ENCODE data around the gene ST6GALNAC3. TPM values are rescaled to one million over a fixed set of nuclear protein-coding genes. Genes with fewer than 3 reads are reported as not detected.

The ST6GALNAC3 gene
- total RNA-seq, 2 experiments from 2014 or later, result 0.50 to 1.2 TPM

DNA sequence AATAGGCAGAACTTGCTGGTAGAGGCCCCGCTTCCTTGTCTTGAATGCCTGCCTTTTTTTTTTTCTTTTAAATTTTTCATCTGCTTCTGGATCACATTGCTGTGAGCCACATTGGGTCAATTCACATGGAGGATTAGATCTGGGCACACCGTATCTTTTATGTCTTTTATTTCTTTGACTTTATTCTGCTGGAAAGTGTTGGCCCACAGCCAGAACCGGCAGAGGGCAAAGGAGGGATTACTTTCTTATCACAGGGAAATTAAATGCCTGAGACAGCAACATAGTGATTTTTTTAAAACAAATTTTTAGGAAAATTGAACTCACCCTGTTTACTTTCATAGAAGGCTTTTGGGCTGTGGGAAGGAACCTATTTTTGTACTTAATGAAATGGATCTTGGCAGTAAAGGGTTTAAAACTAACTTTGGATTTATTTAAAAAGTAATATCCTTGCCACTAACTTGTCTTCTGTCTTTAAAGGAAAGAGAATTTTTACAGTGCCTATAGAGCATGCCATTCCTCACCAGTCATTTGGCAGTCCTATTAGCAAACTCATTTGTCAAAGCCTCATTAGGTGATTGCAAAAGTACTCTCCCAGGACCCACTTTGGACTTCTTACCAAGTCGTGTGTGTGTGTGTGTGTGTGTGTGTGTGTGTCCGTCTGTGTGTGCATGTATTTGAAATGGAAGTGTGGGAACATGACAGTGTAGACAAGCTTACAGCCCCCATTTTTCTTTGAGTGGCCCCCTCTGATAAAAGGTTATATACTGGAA lies 68.4 kb downstream of the ST6GALNAC3 start:
- no peak for DNase-seq (ENCODE audit: low spot score)
- no TSS peak for BruUV-seq (replicated peaks)
- POLR2A ChIA-PET, result no interaction called here

DNA sequence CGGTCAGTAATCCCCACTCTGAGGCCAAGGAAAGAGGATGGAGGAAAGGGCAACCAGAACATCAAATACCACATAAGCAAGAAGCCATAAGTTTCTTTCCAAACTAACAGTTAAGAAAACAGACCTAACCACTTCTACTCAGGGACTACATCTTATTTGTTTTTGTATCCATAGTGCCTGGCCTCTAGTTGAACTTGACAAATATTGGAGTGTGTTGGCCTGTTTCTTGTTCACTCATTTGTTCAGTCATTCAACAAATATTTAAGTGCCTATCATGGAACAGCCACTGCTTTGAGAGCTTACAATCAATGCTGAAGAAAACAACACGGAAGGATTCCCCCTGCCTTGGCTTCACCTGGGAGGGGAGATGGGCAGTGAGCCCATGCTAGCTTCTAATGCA lies 69.7 kb downstream of the ST6GALNAC3 start:
- no peaks in the 10 kb centered on the region for H3K36me3 ChIP-seq (ENCODE audit: insufficient read depth, low read length)
- BruUV-seq (replicated peaks), result no TSS peak
- no peaks in the 10 kb centered on the region for H3K9me3 ChIP-seq (ENCODE audit: low read length)
- H2AFZ ChIP-seq (ENCODE audit: low read length), result no peak overlapping the region
- no peaks in the 10 kb centered on the region for H3K9me2 ChIP-seq (ENCODE audit: insufficient read depth, low read length)
- no peak overlapping the region for H3K4me2 ChIP-seq (ENCODE audit: low read length)
- no peaks in the 10 kb centered on the region for H3K4me1 ChIP-seq (ENCODE audit: insufficient read depth, low read length, poor library complexity, severe bottlenecking)
- no peak overlapping the region for H3K4me3 ChIP-seq (ENCODE audit: low read depth, low read length, poor library complexity, severe bottlenecking)
- ChIA-PET CTCF (ENCODE audit: unreplicated experiment) (no interaction called here), POLR2A (interaction anchor here (0.7 kb wide), 1 partner anchor 150 kb away, joined by 3 read pairs; no protein-coding TSS in a partner anchor)
- H4K20me1 ChIP-seq (ENCODE audit: insufficient read depth, low read length), result no peaks in the 10 kb centered on the region
- no peak for DNase-seq (ENCODE audit: low spot score)
- TF ChIP-seq EZH2phosphoT487 (IDR thresholded peaks at IDR 0.05; ENCODE audit: borderline replicate concordance, low read depth, low read length), result no peak
- TF ChIP-seq, protein P1, sequence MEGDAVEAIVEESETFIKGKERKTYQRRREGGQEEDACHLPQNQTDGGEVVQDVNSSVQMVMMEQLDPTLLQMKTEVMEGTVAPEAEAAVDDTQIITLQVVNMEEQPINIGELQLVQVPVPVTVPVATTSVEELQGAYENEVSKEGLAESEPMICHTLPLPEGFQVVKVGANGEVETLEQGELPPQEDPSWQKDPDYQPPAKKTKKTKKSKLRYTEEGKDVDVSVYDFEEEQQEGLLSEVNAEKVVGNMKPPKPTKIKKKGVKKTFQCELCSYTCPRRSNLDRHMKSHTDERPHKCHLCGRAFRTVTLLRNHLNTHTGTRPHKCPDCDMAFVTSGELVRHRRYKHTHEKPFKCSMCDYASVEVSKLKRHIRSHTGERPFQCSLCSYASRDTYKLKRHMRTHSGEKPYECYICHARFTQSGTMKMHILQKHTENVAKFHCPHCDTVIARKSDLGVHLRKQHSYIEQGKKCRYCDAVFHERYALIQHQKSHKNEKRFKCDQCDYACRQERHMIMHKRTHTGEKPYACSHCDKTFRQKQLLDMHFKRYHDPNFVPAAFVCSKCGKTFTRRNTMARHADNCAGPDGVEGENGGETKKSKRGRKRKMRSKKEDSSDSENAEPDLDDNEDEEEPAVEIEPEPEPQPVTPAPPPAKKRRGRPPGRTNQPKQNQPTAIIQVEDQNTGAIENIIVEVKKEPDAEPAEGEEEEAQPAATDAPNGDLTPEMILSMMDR (conservative IDR thresholded peaks at IDR 0.05; ENCODE audit: low read length), result no peak
- intact Hi-C loops (cut with micrococcal nuclease; ENCODE audit: unreplicated experiment), result no loop called here
- H3K27ac ChIP-seq (ENCODE audit: low read depth, low read length, poor library complexity, severe bottlenecking), result no peak overlapping the region
- H3K79me2 ChIP-seq (ENCODE audit: insufficient read depth, low read depth, low read length), result no peaks in the 10 kb centered on the region

More for the DNA sequence above, 68.4 kb downstream of the ST6GALNAC3 start:
- no peaks in the 10 kb centered on the region for H3K36me3 ChIP-seq (ENCODE audit: insufficient read depth, low read length)
- intact Hi-C loops (cut with micrococcal nuclease; ENCODE audit: unreplicated experiment), result no loop called here
- CTCF ChIA-PET (ENCODE audit: unreplicated experiment), result no interaction called here
- H2AFZ ChIP-seq (ENCODE audit: low read length), result no peak overlapping the region
- H3K79me2 ChIP-seq (ENCODE audit: insufficient read depth, low read depth, low read length), result no peaks in the 10 kb centered on the region
- no peaks in the 10 kb centered on the region for H4K20me1 ChIP-seq (ENCODE audit: insufficient read depth, low read length)
- no peaks in the 10 kb centered on the region for H3K9me2 ChIP-seq (ENCODE audit: insufficient read depth, low read length)
- TF ChIP-seq, protein P1 (conservative IDR thresholded peaks at IDR 0.05; ENCODE audit: low read length), result no peak
- TF ChIP-seq EZH2phosphoT487 (IDR thresholded peaks at IDR 0.05; ENCODE audit: borderline replicate concordance, low read depth, low read length), result no peak
- no peak overlapping the region for H3K4me3 ChIP-seq (ENCODE audit: low read depth, low read length, poor library complexity, severe bottlenecking)
- H3K27ac ChIP-seq (ENCODE audit: low read depth, low read length, poor library complexity, severe bottlenecking), result no peak overlapping the region
- H3K4me1 ChIP-seq (ENCODE audit: insufficient read depth, low read length, poor library complexity, severe bottlenecking), result no peaks in the 10 kb centered on the region
- no peak overlapping the region for H3K4me2 ChIP-seq (ENCODE audit: low read length)
- no peaks in the 10 kb centered on the region for H3K9me3 ChIP-seq (ENCODE audit: low read length)

DNA sequence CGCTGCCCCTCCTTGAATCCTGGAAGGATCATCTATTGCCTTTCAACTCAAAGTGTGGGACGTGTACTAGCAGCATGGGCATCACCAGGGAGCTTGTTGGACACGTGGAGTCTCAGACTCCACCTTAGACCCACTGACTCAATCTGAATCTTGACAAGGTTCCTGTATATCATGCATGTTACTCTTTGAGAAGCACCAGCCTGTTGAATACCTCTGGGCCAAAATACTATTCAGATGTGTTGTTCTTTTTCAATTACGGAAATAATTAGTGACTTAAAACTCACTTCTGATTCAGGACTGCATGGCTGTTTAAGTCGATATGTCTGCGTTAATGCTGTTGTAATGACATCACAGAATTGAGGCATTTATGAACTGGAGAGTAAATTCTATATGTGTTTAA lies 70.8 kb downstream of the ST6GALNAC3 start:
- DNase-seq (ENCODE audit: low spot score), result no peak
- ChIA-PET CTCF (ENCODE audit: unreplicated experiment) (no interaction called here), POLR2A (interaction anchor here (0.7 kb wide), 1 partner anchor 1227 kb away, joined by 3 read pairs; no protein-coding TSS in a partner anchor)
- Histone ChIP-seq H3K4me3 (ENCODE audit: low read depth, low read length, poor library complexity, severe bottlenecking) (no peak overlapping the region), H4K20me1 (ENCODE audit: insufficient read depth, low read length) (no peaks in the 10 kb centered on the region), H3K9me2 (ENCODE audit: insufficient read depth, low read length) (no peaks in the 10 kb centered on the region), H2AFZ (ENCODE audit: low read length) (no peak overlapping the region), H3K36me3 (ENCODE audit: insufficient read depth, low read length) (no peaks in the 10 kb centered on the region), H3K27ac (ENCODE audit: low read depth, low read length, poor library complexity, severe bottlenecking) (no peak overlapping the region), H3K4me2 (ENCODE audit: low read length) (no peak overlapping the region), H3K79me2 (ENCODE audit: insufficient read depth, low read depth, low read length) (no peaks in the 10 kb centered on the region), H3K9me3 (ENCODE audit: low read length) (no peaks in the 10 kb centered on the region), H3K4me1 (ENCODE audit: insufficient read depth, low read length, poor library complexity, severe bottlenecking) (no peaks in the 10 kb centered on the region)
- intact Hi-C loops (cut with micrococcal nuclease; ENCODE audit: unreplicated experiment), result no loop called here
- no peak for TF ChIP-seq EZH2phosphoT487 (IDR thresholded peaks at IDR 0.05; ENCODE audit: borderline replicate concordance, low read depth, low read length)
- TF ChIP-seq, protein P1 (conservative IDR thresholded peaks at IDR 0.05; ENCODE audit: low read length), result no peak
- BruUV-seq (replicated peaks), result no TSS peak

All from OCI-LY7 (cell line).